Fibroblast of mammary gland (primary cell): ENCODE results near the gene TF.
A peak's percentile ranks its signal among the peaks of the same experiment; 100 is the strongest.

ENCODE experiments used
- DNase-seq: peaks from one replicate; pipeline ENCODE4 v3.0.0-alpha.2; 2010; ENCODE audit warnings: low read depth
- H3K4me3 ChIP-seq: 2 replicates; pipeline ENCODE4 v1.5.1; 2011; ENCODE audit warnings: low read depth, mild to moderate bottlenecking, low read length, moderate library complexity; ENCODE audit not compliant: control insufficient read depth
- CTCF ChIP-seq: conservative IDR thresholded peaks from 2 replicates; pipeline ENCODE4 v1.5.1; 2011; ENCODE audit warnings: low read depth, low read length, inconsistent platforms; ENCODE audit not compliant: control insufficient read depth, insufficient read depth

Gene TF

GRCh38 chr3:133804896-133805295, 58.7 kb downstream of the TF start:
- TF ChIP-seq CTCF, result no peak
- H3K4me3 ChIP-seq, result no peak overlapping the region
- DNase-seq, result no peak

- TF ChIP-seq CTCF, result no peak
- peak overlapping the region; percentile 91 for H3K4me3 ChIP-seq
- no peak for DNase-seq
These were observed 59.1 kb downstream of the TF start for GRCh38 chr3:133805384-133805701.

GRCh38 chr3:133805702-133806475, 59.7 kb downstream of the TF start, which contains the start of gene SRPRB:
SRPRB (plus strand) TSS chr3:133805815; CDS start chr3:133805849, 34 bp downstream.
- H3K4me3 ChIP-seq, result peak within 1 kb of the TSS; percentile 91
- peak; percentile 92 for DNase-seq
- TF ChIP-seq CTCF, result no peak

GRCh38 chr3:133812872-133813271, 66.7 kb downstream of the TF start:
- DNase-seq, result peak; percentile 50
- no peak for TF ChIP-seq CTCF
- H3K4me3 ChIP-seq, result no peak overlapping the region

GRCh38 chr3:133815386-133815785, 69.2 kb downstream of the TF start:
- no peak for DNase-seq
- H3K4me3 ChIP-seq, result no peak overlapping the region
- no peak for TF ChIP-seq CTCF

- DNase-seq, result no peak
- no peak overlapping the region for H3K4me3 ChIP-seq
- TF ChIP-seq CTCF, result no peak
These were observed 73.9 kb downstream of the TF start for GRCh38 chr3:133820129-133820528.
